ENCODE results near the gene KRT7.

GRCh38 chr12:52280319-52280795, 47.3 kb downstream of the KRT7 start:
- no peak for TF ChIP-seq CREB1 (IDR thresholded peaks at IDR 0.05)
- peak; percentile 52; the same call in 1 of the 2 replicates for TF ChIP-seq CREB1 (CRISPR knock-in tag; IDR thresholded peaks at IDR 0.05)
- TF ChIP-seq NFE2 (IDR thresholded peaks at IDR 0.05; ENCODE audit: low read depth) = no peak
- no peak for TF ChIP-seq PCBP1 (IDR thresholded peaks at IDR 0.05; ENCODE audit: low read depth, low read length, poor library complexity, severe bottlenecking)
- no peak for TF ChIP-seq NKRF (IDR thresholded peaks at IDR 0.05; ENCODE audit: borderline replicate concordance)
- TF ChIP-seq ZNF217 (CRISPR knock-in tag; IDR thresholded peaks at IDR 0.05) = no peak
- no peak for TF ChIP-seq EHMT2 (IDR thresholded peaks at IDR 0.05)
- TF ChIP-seq NCOA2 (IDR thresholded peaks at IDR 0.05; ENCODE audit: partially characterized antibody in 2 of 2) = no peak
- no peak for TF ChIP-seq ZNF740 (CRISPR knock-in tag; IDR thresholded peaks at IDR 0.05)
- no peak for TF ChIP-seq ZNF740 (tag; IDR thresholded peaks at IDR 0.05)
- no peak for TF ChIP-seq POLR2A (conservative IDR thresholded peaks at IDR 0.05)
- TF ChIP-seq, protein P1, sequence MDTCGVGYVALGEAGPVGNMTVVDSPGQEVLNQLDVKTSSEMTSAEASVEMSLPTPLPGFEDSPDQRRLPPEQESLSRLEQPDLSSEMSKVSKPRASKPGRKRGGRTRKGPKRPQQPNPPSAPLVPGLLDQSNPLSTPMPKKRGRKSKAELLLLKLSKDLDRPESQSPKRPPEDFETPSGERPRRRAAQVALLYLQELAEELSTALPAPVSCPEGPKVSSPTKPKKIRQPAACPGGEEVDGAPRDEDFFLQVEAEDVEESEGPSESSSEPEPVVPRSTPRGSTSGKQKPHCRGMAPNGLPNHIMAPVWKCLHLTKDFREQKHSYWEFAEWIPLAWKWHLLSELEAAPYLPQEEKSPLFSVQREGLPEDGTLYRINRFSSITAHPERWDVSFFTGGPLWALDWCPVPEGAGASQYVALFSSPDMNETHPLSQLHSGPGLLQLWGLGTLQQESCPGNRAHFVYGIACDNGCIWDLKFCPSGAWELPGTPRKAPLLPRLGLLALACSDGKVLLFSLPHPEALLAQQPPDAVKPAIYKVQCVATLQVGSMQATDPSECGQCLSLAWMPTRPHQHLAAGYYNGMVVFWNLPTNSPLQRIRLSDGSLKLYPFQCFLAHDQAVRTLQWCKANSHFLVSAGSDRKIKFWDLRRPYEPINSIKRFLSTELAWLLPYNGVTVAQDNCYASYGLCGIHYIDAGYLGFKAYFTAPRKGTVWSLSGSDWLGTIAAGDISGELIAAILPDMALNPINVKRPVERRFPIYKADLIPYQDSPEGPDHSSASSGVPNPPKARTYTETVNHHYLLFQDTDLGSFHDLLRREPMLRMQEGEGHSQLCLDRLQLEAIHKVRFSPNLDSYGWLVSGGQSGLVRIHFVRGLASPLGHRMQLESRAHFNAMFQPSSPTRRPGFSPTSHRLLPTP (IDR thresholded peaks at IDR 0.05; ENCODE audit: borderline replicate concordance, extremely low read depth, insufficient read length) = no peak

Data from K562 (cell line).